Heart left ventricle (tissue), 16 donors: Measurements from ENCODE around the gene RPS2. TPM values are rescaled to one million over a fixed set of nuclear protein-coding genes. Genes with fewer than 3 reads are reported as not detected.

ENCODE experiments used
- ATAC-seq, 4 donors: fragments of 200-7000 bp; cut with Tn5 transposase; one replicate each; pipeline ENCODE4 v1.9.1; 2020 to 2022; ENCODE audit warnings: moderate library complexity in 4 of 4, mild to moderate bottlenecking in 3 of 4, moderate number of reproducible peaks in 1 of 4
- DNase-seq, 5 donors: peaks; one replicate each; pipeline ENCODE4 v3.0.0-alpha.2; 2020
- H3K27ac ChIP-seq, 12 donors: fragments of 200-600 bp; sonication (generic) in 4 of 12; one replicate each; pipeline versions ENCODE4 v1.5.0 to v1.8.0; 2016 to 2022; ENCODE audit warnings: mild to moderate bottlenecking in 2 of 12
- H3K27me3 ChIP-seq, 9 donors: fragments of 200-600 bp; sonication (generic) in 2 of 9; one replicate each; pipeline versions ENCODE4 v1.5.1 to v1.8.0; 2016 to 2022; ENCODE audit warnings: mild to moderate bottlenecking in 3 of 9
- H3K36me3 ChIP-seq, 9 donors: fragments of 200-600 bp; sonication (generic) in 2 of 9; one replicate each; pipeline versions ENCODE4 v1.5.0 to v1.8.0; 2018 to 2022; ENCODE audit warnings: mild to moderate bottlenecking in 2 of 9
- H3K4me1 ChIP-seq, 12 donors: fragments of 200-600 bp; sonication (generic) in 4 of 12; one replicate each; pipeline versions ENCODE4 v1.5.0 to v1.8.0; 2016 to 2022; ENCODE audit warnings: mild to moderate bottlenecking in 3 of 12
- H3K4me3 ChIP-seq, 12 donors: fragments of 200-600 bp; sonication (generic) in 4 of 12; one replicate each; pipeline versions ENCODE4 v1.5.0 to v1.8.0; 2017 to 2022; ENCODE audit warnings: mild to moderate bottlenecking in 9 of 12, moderate library complexity in 4 of 12
- H3K9me3 ChIP-seq, 12 donors: fragments of 200-600 bp; sonication (generic) in 4 of 12; one replicate each; pipeline versions ENCODE4 v1.5.0 to v1.8.0; 2016 to 2022; ENCODE audit warnings: mild to moderate bottlenecking in 1 of 12
- POLR2A ChIP-seq, 2 donors: fragments of 450-650 bp; IDR thresholded peaks; one replicate each; pipeline ENCODE4 v1.6.1; 2017; ENCODE audit warnings: antibody characterized with exemption in 2 of 2, mild to moderate bottlenecking in 2 of 2, moderate library complexity in 2 of 2
- WGBS, 4 donors: extraction: QIAGEN DNeasy Blood & Tissue Kit in 2 of 4; methylation state at CpG; one replicate each; pipeline versions ENCODE4 v1.1.5 to v1.1.7; 2013 to 2018; 5-methylcytosine and 5-hydroxymethylcytosine counted together
- intact Hi-C, 10 donors: fragments of 100-400 bp; cut with DNase I; formaldehyde crosslinking; loops; one replicate each; pipeline versions ENCODE4 v1.11.1 to v1.14.2; 2022
- polyA plus RNA-seq, 2 donors: library from polyadenylated mRNA; stranded (reverse); fragments of 200-250 nt; gene quantifications; one replicate each; pipeline ENCODE4 v1.2.3, GENCODE V29; 2013
- total RNA-seq, 9 donors: library from RNA; depleted of rRNA in 2 of 9; stranded (reverse); fragments of >200 nt in 2 of 9; fragmentation: NEBNext Ultra II Directional in 3 of 9; extraction: Animal tissue kit (Norgen Biotek cat#: 25700) in 3 of 9; gene quantifications; one replicate each; pipeline versions ENCODE4 v1.1.0 to v1.2.4, GENCODE V29; 2016 to 2023
- TF ChIP-seq, protein P1 (sequence below), 12 donors: fragments of 200-600 bp; sonication (generic) in 4 of 12; IDR thresholded peaks; one replicate each; pipeline versions ENCODE4 v1.5.0 to v1.8.0; 2018 to 2022; ENCODE audit warnings: antibody characterized with exemption in 12 of 12, mild to moderate bottlenecking in 5 of 12
- donor health status: ischemic (EF 13 %, LVEDD 7.1; RV severe dilation, severe dysfunction).
- donor health status: healthy with polysubstance abuse.
- donor health status: DM: no; HTN: yes; CAD: no.
- donor health status: DM: no; HTN: no; CAD: no.
- donor health status: ischemic (EF 25% LVEDD 6.9; RV normal size, moderate dysfunction).
- donor health status: ischemic (EF 25% LVEDD 5.7; RV mildly dilated, moderate dysfunction).
- donor health status: healthy.
- donor health status: DM: yes; HTN: yes; CAD: no.
- donor health status: ischemic (EF 35%, LVEDD 5.7; RV mildly dilated, moderate dysfunction).
- donor health status: nonischemic (EF 11% LVEDD 7.7; RV severe dilation, severe dysfunction).
- donor health status: DM: yes; HTN: yes; CAD: no.
- donor health status: PGD.
- donor health status: ischemic (EF 29% LVEDD 5.4; RV normal size, mild dysfunction).
- donor health status: nonischemic (EF 23%, LVEDD 6.1; RV moderate dilation, normal function).

RPS2 gene
- total and polyA plus RNA-seq, 11 donors = 673 to 2,484 (median 1,002) TPM

GRCh38 chr16:1916640-1916990 is 48.0 kb downstream of the RPS2 start:
- H3K36me3 ChIP-seq = no peaks in the 10 kb centered on the region
- H3K27me3 ChIP-seq = peaks cover 32 to 78% (median 68%) of the 10 kb centered on the region in 9 donors
- 5 to 8% (median 7%) methylated on average over 4 to 5 of the region's 5 CpGs for WGBS, 4 donors
- peaks cover 0 to 14% (median 0%) of the 10 kb centered on the region in 12 donors for H3K4me1 ChIP-seq
- ATAC-seq = no peak
- no peak overlapping the region for H3K27ac ChIP-seq
- intact Hi-C loops = loop anchor here in 1 of 10 donors (5.0 kb wide), 1 partner anchor 44 kb away; the partner anchor contains the start of gene MEIOB
- no peak overlapping the region for H3K4me3 ChIP-seq
- H3K9me3 ChIP-seq = no peaks in the 10 kb centered on the region
- TF ChIP-seq POLR2A (IDR thresholded peaks at IDR 0.05) = no peak
- TF ChIP-seq, protein P1, sequence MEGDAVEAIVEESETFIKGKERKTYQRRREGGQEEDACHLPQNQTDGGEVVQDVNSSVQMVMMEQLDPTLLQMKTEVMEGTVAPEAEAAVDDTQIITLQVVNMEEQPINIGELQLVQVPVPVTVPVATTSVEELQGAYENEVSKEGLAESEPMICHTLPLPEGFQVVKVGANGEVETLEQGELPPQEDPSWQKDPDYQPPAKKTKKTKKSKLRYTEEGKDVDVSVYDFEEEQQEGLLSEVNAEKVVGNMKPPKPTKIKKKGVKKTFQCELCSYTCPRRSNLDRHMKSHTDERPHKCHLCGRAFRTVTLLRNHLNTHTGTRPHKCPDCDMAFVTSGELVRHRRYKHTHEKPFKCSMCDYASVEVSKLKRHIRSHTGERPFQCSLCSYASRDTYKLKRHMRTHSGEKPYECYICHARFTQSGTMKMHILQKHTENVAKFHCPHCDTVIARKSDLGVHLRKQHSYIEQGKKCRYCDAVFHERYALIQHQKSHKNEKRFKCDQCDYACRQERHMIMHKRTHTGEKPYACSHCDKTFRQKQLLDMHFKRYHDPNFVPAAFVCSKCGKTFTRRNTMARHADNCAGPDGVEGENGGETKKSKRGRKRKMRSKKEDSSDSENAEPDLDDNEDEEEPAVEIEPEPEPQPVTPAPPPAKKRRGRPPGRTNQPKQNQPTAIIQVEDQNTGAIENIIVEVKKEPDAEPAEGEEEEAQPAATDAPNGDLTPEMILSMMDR (IDR thresholded peaks at IDR 0.05) = no peak
- DNase-seq = no peak

DNA sequence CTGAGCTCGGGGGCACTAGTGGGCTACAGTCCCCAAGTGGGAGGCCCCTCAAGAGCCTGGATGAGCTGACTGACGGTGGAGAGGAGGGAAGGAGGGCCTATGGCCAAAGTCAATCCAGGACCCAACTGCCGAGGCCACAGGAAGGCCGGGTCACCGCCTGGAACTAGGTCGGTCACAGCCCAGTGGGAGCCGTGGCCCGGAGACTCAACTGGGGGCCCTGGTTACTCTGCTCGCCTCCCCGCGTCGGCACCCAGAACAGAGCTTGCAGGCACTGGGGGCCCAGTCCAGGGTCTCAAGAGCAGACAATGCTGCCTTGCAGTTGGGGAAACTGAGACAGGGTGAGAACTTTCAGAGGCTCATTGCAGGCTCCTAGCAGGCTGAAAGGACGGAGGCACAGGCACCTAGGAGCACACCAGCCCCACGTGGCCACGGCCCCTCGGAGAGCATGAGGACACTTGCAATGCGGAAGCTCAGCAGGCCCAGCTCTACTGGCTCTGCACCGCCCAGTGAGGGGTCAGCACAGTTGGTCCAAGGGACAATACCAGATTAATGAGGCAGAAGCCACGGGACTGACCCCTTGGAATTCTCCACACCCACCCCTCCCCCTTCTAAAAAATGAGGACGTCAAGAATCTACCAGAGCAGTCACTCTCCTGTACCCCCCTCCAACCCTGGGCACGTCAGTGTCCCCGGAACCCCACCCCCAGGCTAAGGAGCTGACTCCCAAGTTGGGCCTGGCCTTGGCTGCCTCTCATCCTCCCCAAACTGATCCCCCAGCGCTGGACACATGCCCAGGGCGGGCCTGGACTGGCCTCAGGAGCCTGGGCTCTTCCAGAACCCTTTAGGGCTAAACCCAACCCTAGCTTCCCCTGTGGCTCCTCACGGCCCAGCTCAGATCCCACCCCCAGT is 48.6 kb downstream of the RPS2 start:
- Histone ChIP-seq H3K27me3 (peaks cover 32 to 72% (median 62%) of the 10 kb centered on the region in 9 donors), H3K36me3 (no peaks in the 10 kb centered on the region), H3K27ac (no peak overlapping the region), H3K4me1 (peaks cover 0 to 14% (median 0%) of the 10 kb centered on the region in 12 donors), H3K4me3 (no peak overlapping the region), H3K9me3 (no peaks in the 10 kb centered on the region)
- 58 to 63% (median 59%) methylated on average over 11 to 25 of the region's 25 CpGs for WGBS, 4 donors
- ATAC-seq (no peak), DNase-seq (no peak)
- intact Hi-C loops = loop anchor here in 1 of 10 donors (5.0 kb wide), 1 partner anchor 44 kb away; the partner anchor contains the start of gene MEIOB
- no peak for TF ChIP-seq POLR2A (IDR thresholded peaks at IDR 0.05)
- TF ChIP-seq, protein P1 (IDR thresholded peaks at IDR 0.05) = no peak

DNA sequence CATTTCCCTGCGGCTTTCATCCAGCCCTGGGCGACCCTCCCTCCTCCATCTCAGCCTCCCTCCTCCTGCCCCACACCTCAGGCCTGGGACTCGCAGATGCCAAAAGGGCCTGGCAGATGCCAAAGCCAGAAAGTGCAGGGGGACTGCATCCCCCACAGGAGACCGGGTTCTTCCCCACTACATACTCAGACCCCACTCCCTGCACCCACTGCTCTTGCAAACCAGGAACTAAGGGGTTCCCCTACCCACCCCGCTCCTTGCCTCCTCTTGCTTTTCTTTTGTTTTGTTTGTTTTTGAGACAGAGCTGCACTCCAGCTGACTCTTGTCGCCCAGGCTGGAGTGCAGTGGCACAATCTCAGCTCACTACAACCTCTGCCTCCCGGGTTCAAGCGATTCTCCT is 49.6 kb downstream of the RPS2 start:
- TF ChIP-seq, protein P1 (IDR thresholded peaks at IDR 0.05) = no peak
- no peak for TF ChIP-seq POLR2A (IDR thresholded peaks at IDR 0.05)
- Histone ChIP-seq H3K27me3 (peaks cover 27 to 71% (median 55%) of the 10 kb centered on the region in 9 donors), H3K4me3 (no peak overlapping the region), H3K9me3 (no peaks in the 10 kb centered on the region), H3K36me3 (no peaks in the 10 kb centered on the region), H3K4me1 (peaks cover 0 to 14% (median 0%) of the 10 kb centered on the region in 12 donors), H3K27ac (no peak overlapping the region)
- WGBS, 4 donors = 44 to 50% (median 49%) methylated on average over 8 of the region's 8 CpGs
- ATAC-seq (no peak), DNase-seq (no peak)
- intact Hi-C loops = loop anchor here in 2 of 10 donors (5.0 kb wide), 2 partner anchors 38 to 43 kb away; partner anchors contain the start of gene MEIOB (in 1 of the 2)

DNA sequence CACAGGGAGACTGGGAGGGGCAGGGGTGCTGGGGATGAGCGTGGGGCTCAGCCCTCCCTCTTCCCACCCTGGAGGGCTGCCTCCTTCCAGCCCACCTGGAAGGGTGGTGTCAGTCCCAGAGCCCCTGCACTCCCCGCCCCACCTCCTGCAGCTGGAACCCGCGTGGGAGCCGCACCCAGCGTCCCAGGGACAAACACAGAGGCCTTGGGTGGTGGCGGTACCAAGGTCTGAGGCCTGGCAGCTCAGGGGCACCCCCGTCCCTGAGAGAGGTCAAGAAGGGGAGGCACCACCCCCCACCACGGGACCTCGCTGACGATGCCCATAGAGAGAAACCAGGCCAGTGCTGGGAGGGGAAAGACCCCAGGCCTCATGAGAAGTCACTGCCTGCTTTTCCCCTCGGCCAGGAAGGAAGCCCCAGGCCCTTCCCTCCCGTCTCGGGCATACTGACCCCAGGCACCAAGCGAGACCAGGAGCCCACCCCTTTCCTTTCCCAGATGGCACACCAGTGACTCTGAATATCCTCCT is 50.5 kb downstream of the RPS2 start:
- no peak overlapping the region for H3K27ac ChIP-seq
- H3K27me3 ChIP-seq = peaks cover 19 to 68% (median 47%) of the 10 kb centered on the region in 9 donors
- TF ChIP-seq, protein P1 (IDR thresholded peaks at IDR 0.05) = no peak
- TF ChIP-seq POLR2A (IDR thresholded peaks at IDR 0.05) = no peak
- H3K4me3 ChIP-seq = no peak overlapping the region
- 33 to 44% (median 38%) methylated on average over 10 to 15 of the region's 15 CpGs for WGBS, 4 donors
- no peaks in the 10 kb centered on the region for H3K9me3 ChIP-seq
- ATAC-seq = no peak
- H3K36me3 ChIP-seq = no peaks in the 10 kb centered on the region
- no peak for DNase-seq
- H3K4me1 ChIP-seq = peaks cover 0 to 14% (median 0%) of the 10 kb centered on the region in 12 donors
- intact Hi-C loops = loop anchor here in 1 of 10 donors (5.0 kb wide), 1 partner anchor 37 kb away; no protein-coding TSS in a partner anchor
